Inflammatory macrophage treated with lipopolysaccharide for 4 hours (primary cell): ENCODE results near the gene ATP6V0A1.

Experiments used
- DNase-seq: peaks from one replicate; pipeline ENCODE4 v3.0.0-alpha.2; 2020

ATP6V0A1 gene

GRCh38 chr17:42563143-42563509 lies 104.4 kb downstream of the ATP6V0A1 start:
- DNase-seq: no peak

- no peak for DNase-seq
These were observed 104.9 kb downstream of the ATP6V0A1 start for GRCh38 chr17:42563543-42563942.

GRCh38 chr17:42563950-42564349 lies 105.3 kb downstream of the ATP6V0A1 start:
- DNase-seq: no peak

- no peak for DNase-seq
These were observed 106.3 kb downstream of the ATP6V0A1 start for GRCh38 chr17:42564815-42565522.

- DNase-seq: no peak
These were observed 107.0 kb downstream of the ATP6V0A1 start for GRCh38 chr17:42565523-42566214.

GRCh38 chr17:42566215-42566882 lies 107.7 kb downstream of the ATP6V0A1 start:
- no peak for DNase-seq

- peak; percentile 95 for DNase-seq
These were observed 108.3 kb downstream of the ATP6V0A1 start, which contains the start of gene MLX for GRCh38 chr17:42566883-42567573. TSS of gene MLX (plus strand) at chr17:42567100. CDS start at chr17:42567125, 25 bp downstream.

GRCh38 chr17:42568341-42569111 lies 109.8 kb downstream of the ATP6V0A1 start:
- DNase-seq: no peak

- no peak for DNase-seq
These were observed 113.0 kb downstream of the ATP6V0A1 start for GRCh38 chr17:42571435-42572225.
